ENCODE measurements around the gene SALL3.

SALL3 gene

DNA sequence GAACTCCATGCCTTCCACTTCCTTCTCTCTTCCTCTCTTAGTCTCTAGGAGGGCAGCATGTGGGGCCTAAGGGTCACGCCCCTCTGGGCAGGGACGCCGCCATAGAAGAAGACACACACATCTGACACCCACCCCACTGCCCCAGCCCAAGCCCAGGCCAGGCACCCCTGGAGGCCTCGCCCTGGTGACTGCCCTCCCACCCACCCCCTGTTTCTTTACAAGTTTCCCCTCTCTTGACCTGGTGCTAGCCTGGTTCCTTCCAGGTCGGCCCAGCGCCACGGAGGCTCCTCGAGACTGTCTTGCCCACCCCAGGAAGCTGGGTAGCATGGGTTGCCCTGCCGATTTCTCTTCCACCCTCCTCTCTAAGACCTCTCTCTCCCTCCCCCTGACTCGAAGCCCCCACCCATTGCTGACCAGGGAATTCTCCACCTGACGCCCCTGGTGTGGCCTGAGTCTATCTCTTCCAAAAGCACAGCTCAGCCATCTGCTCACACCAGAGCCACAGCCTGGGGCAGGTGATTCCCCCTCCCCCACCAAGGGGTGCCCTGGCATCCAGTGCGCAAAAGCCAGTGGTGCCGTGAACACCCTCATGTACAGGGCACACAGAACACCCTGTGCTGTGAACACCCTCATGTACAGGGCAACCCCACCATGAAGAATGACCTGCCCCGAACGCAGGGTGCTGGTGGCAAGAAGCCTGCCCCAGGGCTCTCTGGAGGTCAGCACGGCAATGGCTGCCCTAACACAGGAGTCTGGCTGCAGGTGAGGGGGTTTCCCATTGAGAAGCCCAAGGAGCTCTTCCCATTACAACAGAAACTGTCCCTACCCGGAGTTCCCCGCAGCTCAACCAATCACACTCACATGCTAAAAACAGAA is 13.5 kb upstream of the SALL3 start:
- no peak overlapping the region for H3K27ac ChIP-seq
- TF ChIP-seq, protein P1, sequence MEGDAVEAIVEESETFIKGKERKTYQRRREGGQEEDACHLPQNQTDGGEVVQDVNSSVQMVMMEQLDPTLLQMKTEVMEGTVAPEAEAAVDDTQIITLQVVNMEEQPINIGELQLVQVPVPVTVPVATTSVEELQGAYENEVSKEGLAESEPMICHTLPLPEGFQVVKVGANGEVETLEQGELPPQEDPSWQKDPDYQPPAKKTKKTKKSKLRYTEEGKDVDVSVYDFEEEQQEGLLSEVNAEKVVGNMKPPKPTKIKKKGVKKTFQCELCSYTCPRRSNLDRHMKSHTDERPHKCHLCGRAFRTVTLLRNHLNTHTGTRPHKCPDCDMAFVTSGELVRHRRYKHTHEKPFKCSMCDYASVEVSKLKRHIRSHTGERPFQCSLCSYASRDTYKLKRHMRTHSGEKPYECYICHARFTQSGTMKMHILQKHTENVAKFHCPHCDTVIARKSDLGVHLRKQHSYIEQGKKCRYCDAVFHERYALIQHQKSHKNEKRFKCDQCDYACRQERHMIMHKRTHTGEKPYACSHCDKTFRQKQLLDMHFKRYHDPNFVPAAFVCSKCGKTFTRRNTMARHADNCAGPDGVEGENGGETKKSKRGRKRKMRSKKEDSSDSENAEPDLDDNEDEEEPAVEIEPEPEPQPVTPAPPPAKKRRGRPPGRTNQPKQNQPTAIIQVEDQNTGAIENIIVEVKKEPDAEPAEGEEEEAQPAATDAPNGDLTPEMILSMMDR (IDR thresholded peaks at IDR 0.05): no peak
- TF ChIP-seq ZFX (IDR thresholded peaks at IDR 0.05; ENCODE audit: borderline replicate concordance): no peak

DNA sequence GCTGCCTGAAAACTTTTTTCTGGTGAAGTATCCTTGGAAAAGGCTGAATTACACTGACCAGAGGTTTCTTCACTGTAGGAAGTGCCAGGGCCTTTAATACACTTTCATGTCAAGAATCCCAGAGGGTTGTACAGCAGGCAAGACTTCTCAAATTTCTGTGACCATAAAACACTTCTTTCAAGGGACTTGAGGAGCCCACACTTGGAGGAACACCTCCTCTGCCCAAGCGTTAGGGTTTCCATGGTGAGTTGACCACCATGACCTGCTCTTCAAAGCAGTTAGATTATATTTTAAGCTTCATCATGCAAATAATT is 12.9 kb upstream of the SALL3 start:
- no peak for TF ChIP-seq ZFX (IDR thresholded peaks at IDR 0.05; ENCODE audit: borderline replicate concordance)
- TF ChIP-seq, protein P1 (IDR thresholded peaks at IDR 0.05): no peak
- no peak overlapping the region for H3K27ac ChIP-seq

DNA sequence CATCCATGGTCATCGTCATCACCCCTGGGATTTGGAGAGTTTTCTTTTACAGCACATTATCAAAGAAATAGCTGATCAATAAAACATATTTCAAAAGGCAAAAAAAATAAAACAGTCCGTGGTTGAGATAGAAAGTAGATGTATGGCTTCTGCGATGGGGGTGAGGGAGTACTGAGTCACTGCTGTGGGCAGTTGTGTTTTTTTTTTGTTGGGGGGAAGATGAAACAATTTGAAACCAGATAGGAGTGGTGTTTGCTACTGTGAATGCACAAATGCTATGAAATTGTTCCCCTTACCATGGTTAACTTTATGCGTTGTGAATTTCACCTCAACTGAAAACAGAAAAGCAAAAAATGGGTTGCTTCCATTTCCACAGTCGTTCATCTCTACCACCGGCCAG is 11.9 kb upstream of the SALL3 start:
- no peak overlapping the region for H3K27ac ChIP-seq
- TF ChIP-seq, protein P1 (IDR thresholded peaks at IDR 0.05): no peak
- no peak for TF ChIP-seq ZFX (IDR thresholded peaks at IDR 0.05; ENCODE audit: borderline replicate concordance)

DNA sequence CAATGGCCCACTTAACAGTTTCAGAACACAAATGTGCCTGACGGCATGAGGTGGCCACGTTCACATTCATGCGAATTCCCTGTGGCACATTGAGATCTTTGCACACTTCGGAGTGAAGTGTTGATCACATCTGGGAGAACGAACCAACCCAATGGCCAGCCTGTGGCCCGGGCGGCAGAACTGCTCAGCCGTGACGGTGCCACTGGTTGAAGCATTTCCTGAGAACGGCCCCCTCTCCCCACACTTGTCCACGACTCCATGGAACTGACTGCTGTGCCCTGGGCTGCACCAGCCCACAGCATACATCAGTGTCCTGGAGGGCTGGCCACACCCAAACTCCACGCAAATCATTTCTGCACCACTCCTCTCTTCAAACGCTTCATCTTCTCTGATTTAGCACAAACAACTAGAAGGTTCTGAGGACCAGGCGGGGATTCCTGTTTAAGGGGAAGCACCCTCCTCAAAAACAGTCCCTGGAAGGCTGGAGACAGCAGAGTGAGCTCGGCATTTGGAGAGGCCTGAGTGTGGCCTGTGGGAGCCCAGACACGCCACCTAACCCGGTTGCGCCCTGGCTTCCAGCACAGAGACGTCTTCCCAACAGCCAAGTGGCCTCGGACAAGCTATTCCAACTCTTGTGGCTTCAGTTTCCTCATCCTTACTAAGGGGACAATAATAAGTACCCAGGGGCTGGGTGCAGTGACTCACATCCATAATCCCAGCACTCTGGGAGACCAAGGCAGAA is 9.9 kb upstream of the SALL3 start:
- no peak overlapping the region for H3K27ac ChIP-seq
- no peak for TF ChIP-seq ZFX (IDR thresholded peaks at IDR 0.05; ENCODE audit: borderline replicate concordance)
- TF ChIP-seq, protein P1 (IDR thresholded peaks at IDR 0.05): no peak

DNA sequence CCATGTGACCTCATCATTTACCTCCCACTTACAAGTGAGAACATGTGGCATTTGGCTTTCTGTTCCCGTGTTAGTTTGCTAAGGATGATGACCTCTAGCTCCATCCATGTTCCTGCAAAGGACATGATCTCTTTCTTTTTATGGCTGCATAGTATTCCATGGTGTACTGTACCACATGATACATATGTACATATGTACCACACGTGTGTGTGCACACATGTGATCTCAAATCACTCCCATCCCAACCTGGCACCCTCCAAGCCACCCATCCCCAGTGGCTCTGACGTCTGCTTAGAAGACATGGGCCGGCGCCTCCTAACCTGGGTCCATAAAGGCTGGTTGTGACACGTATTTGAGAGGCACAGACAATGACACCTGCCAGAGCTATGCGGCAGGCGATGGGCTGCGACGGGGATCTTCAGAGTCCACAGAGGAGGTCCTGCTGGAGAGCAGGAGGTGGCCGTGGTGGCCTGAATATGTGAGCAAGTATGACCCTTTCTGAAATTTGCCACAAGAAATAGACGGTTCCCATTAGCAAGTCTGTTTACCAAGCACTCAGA is 8.8 kb upstream of the SALL3 start:
- no peak overlapping the region for H3K27ac ChIP-seq
- TF ChIP-seq ZFX (IDR thresholded peaks at IDR 0.05; ENCODE audit: borderline replicate concordance): no peak
- TF ChIP-seq, protein P1 (IDR thresholded peaks at IDR 0.05): no peak

DNA sequence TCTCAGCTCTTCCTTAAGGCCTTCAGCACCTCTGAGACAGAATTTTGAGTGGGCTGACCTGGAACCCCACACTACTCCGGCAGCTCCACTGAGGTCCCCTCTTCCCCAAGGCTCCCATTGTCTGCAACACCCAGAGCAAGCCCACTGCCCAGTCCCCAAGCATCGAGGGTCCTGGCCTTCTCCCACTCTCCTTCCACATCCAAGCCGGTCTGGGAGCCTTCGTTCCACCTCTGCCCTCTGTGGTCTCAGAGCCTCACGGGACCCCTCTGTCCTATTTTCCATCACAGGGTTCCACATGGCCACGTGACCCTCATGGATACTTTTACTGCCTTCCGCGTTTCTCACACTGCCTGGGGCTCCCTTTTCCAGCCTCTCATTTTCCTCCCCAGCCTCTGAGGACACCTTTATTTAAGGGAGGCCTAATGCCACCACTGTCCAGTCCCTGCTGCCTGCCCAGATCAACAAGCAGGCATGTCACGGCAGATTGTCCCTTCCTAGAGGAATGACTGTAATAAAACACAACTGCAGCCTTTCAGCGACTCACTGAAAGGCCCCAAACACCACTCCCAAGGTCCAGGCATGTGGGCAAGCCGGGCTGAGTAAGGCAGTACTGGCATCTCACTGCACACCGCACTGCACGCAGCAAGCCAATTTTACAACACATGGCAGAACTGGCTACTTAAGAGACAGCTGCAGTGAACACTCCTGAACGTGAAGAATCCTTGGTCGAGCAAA is 7.9 kb upstream of the SALL3 start:
- no peak for TF ChIP-seq ZFX (IDR thresholded peaks at IDR 0.05; ENCODE audit: borderline replicate concordance)
- TF ChIP-seq, protein P1 (IDR thresholded peaks at IDR 0.05): no peak
- no peak overlapping the region for H3K27ac ChIP-seq
